IPS-18a (cell line): ENCODE results near the gene CAMK1D.
"Not testable (repeated sequence)": the region's sequence is repeated elsewhere in the genome, so short reads cannot be mapped to it uniquely, and the experiment has no call there.

Source experiments
- H3K27ac ChIP-seq: one replicate; pipeline ENCODE4 v1.5.1; 2013; ENCODE audit warnings: low read length
- H3K27me3 ChIP-seq: one replicate; pipeline ENCODE4 v1.6.1; 2013; ENCODE audit warnings: mild to moderate bottlenecking, low read length; ENCODE audit not compliant: control insufficient read depth, insufficient read depth
- H3K36me3 ChIP-seq: one replicate; pipeline ENCODE4 v1.6.1; 2013; ENCODE audit warnings: low read depth, low read length; ENCODE audit not compliant: control insufficient read depth
- H3K4me1 ChIP-seq: one replicate; pipeline ENCODE4 v1.6.1; 2013; ENCODE audit warnings: low read depth, low read length; ENCODE audit not compliant: control insufficient read depth
- H3K4me3 ChIP-seq: one replicate; pipeline ENCODE4 v1.5.1; 2013; ENCODE audit warnings: low read length
- H3K9ac ChIP-seq: one replicate; pipeline ENCODE4 v1.6.1; 2013; ENCODE audit warnings: mild to moderate bottlenecking, low read length, moderate library complexity
- H3K9me3 ChIP-seq: one replicate; pipeline ENCODE4 v1.6.1; 2013; ENCODE audit warnings: low read depth, low read length; ENCODE audit not compliant: control insufficient read depth

Gene CAMK1D

GRCh38 chr10:12724807-12725579 is 375.6 kb downstream of the CAMK1D start:
- Histone ChIP-seq H3K9ac (no peak overlapping the region), H3K27ac (no peak overlapping the region), H3K36me3 (no peaks in the 10 kb centered on the region), H3K9me3 (no peaks in the 10 kb centered on the region), H3K4me3 (no peak overlapping the region), H3K4me1 (peaks cover 11% of the 10 kb centered on the region), H3K27me3 (no peaks in the 10 kb centered on the region)

- peaks cover 11% of the 10 kb centered on the region for H3K4me1 ChIP-seq
- H3K27ac ChIP-seq, H3K36me3 ChIP-seq, H3K9me3 ChIP-seq, H3K27me3 ChIP-seq, H3K9ac ChIP-seq, H3K4me3 ChIP-seq: not testable (repeated sequence)
Measured at GRCh38 chr10:12725580-12725888, 376.2 kb downstream of the CAMK1D start.

- Histone ChIP-seq H3K9ac (no peak overlapping the region), H3K27me3 (no peaks in the 10 kb centered on the region), H3K4me1 (peaks cover 11% of the 10 kb centered on the region), H3K27ac (no peak overlapping the region), H3K36me3 (no peaks in the 10 kb centered on the region), H3K4me3 (no peak overlapping the region), H3K9me3 (no peaks in the 10 kb centered on the region)
Measured at GRCh38 chr10:12726971-12727831, 377.9 kb downstream of the CAMK1D start.

DNA sequence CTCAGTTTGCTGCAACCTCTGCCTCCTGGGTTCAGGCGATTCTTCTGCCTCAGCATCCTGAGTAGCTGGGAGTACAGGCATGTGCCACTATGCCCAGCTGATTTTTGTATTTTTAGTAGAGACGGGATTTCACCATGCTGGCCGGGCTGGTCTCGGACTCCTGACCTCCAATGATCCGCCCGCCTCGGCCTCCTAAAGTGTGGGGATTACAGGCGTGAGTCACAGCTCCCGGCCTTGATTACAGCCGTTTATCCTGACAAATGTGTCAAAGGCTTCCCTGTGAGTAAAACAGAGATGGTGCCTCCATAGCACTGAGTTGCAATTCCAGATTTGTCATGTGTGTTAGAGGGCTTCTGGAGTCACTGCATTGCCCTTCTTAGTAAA is 378.5 kb downstream of the CAMK1D start:
- H3K4me3 ChIP-seq = no peak overlapping the region
- H3K36me3 ChIP-seq = no peaks in the 10 kb centered on the region
- H3K9me3 ChIP-seq = no peaks in the 10 kb centered on the region
- H3K4me1 ChIP-seq = peaks cover 11% of the 10 kb centered on the region
- no peaks in the 10 kb centered on the region for H3K27me3 ChIP-seq
- H3K27ac ChIP-seq = no peak overlapping the region
- no peak overlapping the region for H3K9ac ChIP-seq

GRCh38 chr10:12728494-12728893 is 379.1 kb downstream of the CAMK1D start:
- Histone ChIP-seq H3K27ac (no peak overlapping the region), H3K9ac (no peak overlapping the region), H3K27me3 (no peaks in the 10 kb centered on the region), H3K9me3 (no peaks in the 10 kb centered on the region), H3K4me3 (no peak overlapping the region), H3K4me1 (peaks cover 11% of the 10 kb centered on the region), H3K36me3 (no peaks in the 10 kb centered on the region)

GRCh38 chr10:12729885-12730284 is 380.5 kb downstream of the CAMK1D start:
- Histone ChIP-seq H3K4me1 (peaks cover 5% of the 10 kb centered on the region), H3K36me3 (no peaks in the 10 kb centered on the region), H3K4me3 (no peak overlapping the region), H3K27me3 (no peaks in the 10 kb centered on the region), H3K27ac (no peak overlapping the region), H3K9ac (no peak overlapping the region), H3K9me3 (no peaks in the 10 kb centered on the region)

DNA sequence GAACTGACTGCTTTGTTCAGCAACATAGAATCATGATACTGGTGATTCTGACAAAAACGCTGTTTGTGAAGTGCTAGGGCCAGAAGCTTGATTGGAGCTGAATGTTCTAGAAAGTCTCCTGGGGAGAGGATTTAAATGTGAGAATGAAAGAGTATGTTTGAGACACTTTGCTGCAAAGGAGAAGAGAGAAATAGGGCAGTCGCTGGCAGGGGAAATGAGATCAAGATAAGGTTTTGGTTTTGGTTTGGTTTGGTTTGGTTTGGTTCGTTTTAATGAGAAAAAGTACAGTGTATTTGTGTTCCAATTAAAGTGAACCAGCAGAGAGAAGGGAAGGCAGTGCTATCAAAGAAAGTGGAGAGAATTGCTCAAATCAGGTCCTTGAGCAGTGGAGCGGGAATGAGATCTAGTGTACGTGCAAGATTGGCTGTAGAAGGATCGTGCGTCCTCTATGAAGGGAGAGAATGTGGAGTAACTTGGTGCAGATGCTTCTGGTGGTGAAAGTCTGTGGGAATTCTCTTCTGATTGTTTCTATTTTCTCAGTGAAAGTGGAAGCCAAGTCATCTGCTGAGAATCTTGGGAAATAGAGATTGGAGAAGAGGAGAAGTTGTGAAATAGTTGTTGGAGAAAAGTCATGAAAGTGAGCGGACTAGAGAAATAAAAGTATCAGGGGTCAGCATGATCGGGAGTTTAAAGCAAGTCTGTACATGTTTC is 381.6 kb downstream of the CAMK1D start:
- H3K36me3 ChIP-seq = no peaks in the 10 kb centered on the region
- H3K9me3 ChIP-seq = no peaks in the 10 kb centered on the region
- no peaks in the 10 kb centered on the region for H3K27me3 ChIP-seq
- H3K9ac ChIP-seq = no peak overlapping the region
- no peak overlapping the region for H3K27ac ChIP-seq
- no peaks in the 10 kb centered on the region for H3K4me1 ChIP-seq
- no peak overlapping the region for H3K4me3 ChIP-seq

GRCh38 chr10:12733271-12733670 is 383.9 kb downstream of the CAMK1D start:
- Histone ChIP-seq H3K4me1 (no peaks in the 10 kb centered on the region), H3K4me3 (no peak overlapping the region), H3K9ac (no peak overlapping the region), H3K9me3 (no peaks in the 10 kb centered on the region), H3K36me3 (no peaks in the 10 kb centered on the region), H3K27me3 (no peaks in the 10 kb centered on the region), H3K27ac (no peak overlapping the region)

- no peak overlapping the region for H3K4me3 ChIP-seq
- no peaks in the 10 kb centered on the region for H3K27me3 ChIP-seq
- no peak overlapping the region for H3K27ac ChIP-seq
- no peaks in the 10 kb centered on the region for H3K36me3 ChIP-seq
- no peaks in the 10 kb centered on the region for H3K4me1 ChIP-seq
- H3K9ac ChIP-seq = no peak overlapping the region
- H3K9me3 ChIP-seq = no peaks in the 10 kb centered on the region
Measured at GRCh38 chr10:12735843-12736462, 386.6 kb downstream of the CAMK1D start.

DNA sequence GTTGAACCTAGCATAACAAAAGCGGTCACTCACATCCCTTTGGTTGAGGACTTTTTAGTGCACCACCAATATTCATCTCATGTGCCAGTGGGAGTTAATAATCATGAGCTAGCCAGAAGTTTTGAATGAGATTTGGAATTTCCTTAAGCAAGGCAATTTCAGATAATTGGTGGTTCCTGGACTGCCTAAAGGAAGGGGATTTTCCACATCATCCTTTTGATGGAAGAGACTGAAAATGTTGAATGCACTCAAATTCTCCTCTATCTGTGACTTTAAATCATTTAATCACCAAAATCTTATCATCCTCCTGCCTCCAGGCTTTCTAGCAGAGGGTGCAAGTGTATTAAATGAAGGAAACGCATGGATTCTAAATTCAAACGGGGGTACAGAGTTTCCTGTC is 391.5 kb downstream of the CAMK1D start:
- no peak overlapping the region for H3K9ac ChIP-seq
- H3K4me3 ChIP-seq = no peak overlapping the region
- no peaks in the 10 kb centered on the region for H3K36me3 ChIP-seq
- no peak overlapping the region for H3K27ac ChIP-seq
- H3K9me3 ChIP-seq = no peaks in the 10 kb centered on the region
- H3K4me1 ChIP-seq = no peaks in the 10 kb centered on the region
- no peaks in the 10 kb centered on the region for H3K27me3 ChIP-seq

DNA sequence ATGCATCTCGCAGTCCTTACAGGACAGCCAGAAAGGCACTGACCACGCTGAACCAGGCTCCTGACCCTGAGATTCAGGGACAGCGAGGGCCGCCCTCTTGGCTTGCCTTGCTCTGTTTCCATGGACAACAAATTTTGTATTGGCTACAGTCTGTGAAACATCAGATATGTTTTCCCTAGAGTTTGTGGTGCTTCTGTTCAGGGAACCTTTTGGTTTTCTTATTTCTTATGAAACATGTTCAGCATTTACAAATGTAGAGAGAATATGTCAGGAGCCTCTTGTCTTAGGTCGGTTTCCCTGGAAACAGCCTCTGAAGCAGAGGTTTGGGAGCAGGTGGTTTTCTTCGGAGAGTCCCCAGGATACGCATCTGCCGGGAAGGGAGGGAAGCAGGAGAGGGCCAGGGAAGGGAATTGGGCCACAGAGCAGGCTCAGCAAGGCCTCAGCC is 392.0 kb downstream of the CAMK1D start:
- no peak overlapping the region for H3K4me3 ChIP-seq
- H3K9me3 ChIP-seq = no peaks in the 10 kb centered on the region
- H3K27me3 ChIP-seq = no peaks in the 10 kb centered on the region
- no peak overlapping the region for H3K9ac ChIP-seq
- H3K27ac ChIP-seq = no peak overlapping the region
- no peaks in the 10 kb centered on the region for H3K4me1 ChIP-seq
- no peaks in the 10 kb centered on the region for H3K36me3 ChIP-seq
